Measurements from ENCODE around the gene DPYD.

DNA sequence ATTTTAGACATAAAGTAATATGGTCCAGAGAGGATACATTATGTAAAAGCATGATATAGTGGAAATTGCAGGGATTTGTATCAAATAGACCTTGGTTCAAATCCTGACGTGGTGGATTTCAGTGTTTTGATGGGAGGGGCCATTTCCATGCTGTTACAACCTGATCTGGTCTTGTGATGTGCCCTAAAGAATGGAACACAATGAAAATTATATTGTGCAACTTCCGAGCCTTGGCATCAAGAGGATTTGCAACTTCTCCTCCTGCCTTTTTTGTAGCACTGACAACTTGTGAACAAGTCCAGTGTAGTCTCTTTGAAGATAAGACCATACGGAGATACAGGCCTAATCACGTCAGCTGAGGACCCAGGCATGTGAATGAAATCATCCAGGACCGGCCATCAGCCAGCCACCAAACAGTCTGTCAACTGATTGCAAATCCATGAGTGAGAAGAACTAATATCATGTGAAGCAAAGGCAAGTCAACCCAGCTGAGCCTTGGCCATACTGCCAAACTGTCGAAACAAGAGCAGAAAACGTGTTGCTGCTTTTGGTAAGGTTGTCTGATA is 412.1 kb downstream of the DPYD start:
- no peak for TF ChIP-seq POLR2AphosphoS5 (IDR thresholded peaks at IDR 0.05)
- TF ChIP-seq, protein P1, sequence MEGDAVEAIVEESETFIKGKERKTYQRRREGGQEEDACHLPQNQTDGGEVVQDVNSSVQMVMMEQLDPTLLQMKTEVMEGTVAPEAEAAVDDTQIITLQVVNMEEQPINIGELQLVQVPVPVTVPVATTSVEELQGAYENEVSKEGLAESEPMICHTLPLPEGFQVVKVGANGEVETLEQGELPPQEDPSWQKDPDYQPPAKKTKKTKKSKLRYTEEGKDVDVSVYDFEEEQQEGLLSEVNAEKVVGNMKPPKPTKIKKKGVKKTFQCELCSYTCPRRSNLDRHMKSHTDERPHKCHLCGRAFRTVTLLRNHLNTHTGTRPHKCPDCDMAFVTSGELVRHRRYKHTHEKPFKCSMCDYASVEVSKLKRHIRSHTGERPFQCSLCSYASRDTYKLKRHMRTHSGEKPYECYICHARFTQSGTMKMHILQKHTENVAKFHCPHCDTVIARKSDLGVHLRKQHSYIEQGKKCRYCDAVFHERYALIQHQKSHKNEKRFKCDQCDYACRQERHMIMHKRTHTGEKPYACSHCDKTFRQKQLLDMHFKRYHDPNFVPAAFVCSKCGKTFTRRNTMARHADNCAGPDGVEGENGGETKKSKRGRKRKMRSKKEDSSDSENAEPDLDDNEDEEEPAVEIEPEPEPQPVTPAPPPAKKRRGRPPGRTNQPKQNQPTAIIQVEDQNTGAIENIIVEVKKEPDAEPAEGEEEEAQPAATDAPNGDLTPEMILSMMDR (IDR thresholded peaks at IDR 0.05), result no peak

All from sigmoid colon (tissue), 4 donors.